ENCODE results near the gene ADAM12.

DNA sequence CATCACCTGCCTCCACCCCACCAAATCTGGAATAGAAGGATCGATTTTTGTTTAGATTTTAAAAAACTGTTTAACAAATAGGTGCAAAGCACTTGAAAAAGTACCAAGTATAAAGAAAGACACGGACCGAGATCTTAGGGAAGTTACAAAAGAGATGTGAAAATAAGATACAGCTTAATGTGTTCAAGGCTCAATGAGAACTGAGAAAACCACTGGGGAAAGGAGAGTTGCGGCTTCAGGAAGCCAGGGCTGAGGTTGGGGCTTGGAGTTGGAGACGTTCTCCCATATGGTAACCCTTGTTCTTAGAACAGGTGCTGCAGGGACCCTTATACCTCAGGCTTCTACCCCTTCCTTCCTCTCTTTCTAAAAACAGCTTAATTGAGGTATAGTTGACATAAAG is 351.8 kb downstream of the ADAM12 start:
- TF ChIP-seq, protein P1, sequence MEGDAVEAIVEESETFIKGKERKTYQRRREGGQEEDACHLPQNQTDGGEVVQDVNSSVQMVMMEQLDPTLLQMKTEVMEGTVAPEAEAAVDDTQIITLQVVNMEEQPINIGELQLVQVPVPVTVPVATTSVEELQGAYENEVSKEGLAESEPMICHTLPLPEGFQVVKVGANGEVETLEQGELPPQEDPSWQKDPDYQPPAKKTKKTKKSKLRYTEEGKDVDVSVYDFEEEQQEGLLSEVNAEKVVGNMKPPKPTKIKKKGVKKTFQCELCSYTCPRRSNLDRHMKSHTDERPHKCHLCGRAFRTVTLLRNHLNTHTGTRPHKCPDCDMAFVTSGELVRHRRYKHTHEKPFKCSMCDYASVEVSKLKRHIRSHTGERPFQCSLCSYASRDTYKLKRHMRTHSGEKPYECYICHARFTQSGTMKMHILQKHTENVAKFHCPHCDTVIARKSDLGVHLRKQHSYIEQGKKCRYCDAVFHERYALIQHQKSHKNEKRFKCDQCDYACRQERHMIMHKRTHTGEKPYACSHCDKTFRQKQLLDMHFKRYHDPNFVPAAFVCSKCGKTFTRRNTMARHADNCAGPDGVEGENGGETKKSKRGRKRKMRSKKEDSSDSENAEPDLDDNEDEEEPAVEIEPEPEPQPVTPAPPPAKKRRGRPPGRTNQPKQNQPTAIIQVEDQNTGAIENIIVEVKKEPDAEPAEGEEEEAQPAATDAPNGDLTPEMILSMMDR (IDR thresholded peaks at IDR 0.05; ENCODE audit: low read depth, low read length, missing input control), result no peak
- TF ChIP-seq, protein P2, sequence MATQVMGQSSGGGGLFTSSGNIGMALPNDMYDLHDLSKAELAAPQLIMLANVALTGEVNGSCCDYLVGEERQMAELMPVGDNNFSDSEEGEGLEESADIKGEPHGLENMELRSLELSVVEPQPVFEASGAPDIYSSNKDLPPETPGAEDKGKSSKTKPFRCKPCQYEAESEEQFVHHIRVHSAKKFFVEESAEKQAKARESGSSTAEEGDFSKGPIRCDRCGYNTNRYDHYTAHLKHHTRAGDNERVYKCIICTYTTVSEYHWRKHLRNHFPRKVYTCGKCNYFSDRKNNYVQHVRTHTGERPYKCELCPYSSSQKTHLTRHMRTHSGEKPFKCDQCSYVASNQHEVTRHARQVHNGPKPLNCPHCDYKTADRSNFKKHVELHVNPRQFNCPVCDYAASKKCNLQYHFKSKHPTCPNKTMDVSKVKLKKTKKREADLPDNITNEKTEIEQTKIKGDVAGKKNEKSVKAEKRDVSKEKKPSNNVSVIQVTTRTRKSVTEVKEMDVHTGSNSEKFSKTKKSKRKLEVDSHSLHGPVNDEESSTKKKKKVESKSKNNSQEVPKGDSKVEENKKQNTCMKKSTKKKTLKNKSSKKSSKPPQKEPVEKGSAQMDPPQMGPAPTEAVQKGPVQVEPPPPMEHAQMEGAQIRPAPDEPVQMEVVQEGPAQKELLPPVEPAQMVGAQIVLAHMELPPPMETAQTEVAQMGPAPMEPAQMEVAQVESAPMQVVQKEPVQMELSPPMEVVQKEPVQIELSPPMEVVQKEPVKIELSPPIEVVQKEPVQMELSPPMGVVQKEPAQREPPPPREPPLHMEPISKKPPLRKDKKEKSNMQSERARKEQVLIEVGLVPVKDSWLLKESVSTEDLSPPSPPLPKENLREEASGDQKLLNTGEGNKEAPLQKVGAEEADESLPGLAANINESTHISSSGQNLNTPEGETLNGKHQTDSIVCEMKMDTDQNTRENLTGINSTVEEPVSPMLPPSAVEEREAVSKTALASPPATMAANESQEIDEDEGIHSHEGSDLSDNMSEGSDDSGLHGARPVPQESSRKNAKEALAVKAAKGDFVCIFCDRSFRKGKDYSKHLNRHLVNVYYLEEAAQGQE (IDR thresholded peaks at IDR 0.05), result no peak
- TF ChIP-seq RAD21 (IDR thresholded peaks at IDR 0.05) (no peak), FOXA2 (IDR thresholded peaks at IDR 0.05) (no peak), TAF1 (conservative IDR thresholded peaks at IDR 0.05) (no peak), RXRA (IDR thresholded peaks at IDR 0.05) (no peak), YY1 (IDR thresholded peaks at IDR 0.05) (no peak), JUND (IDR thresholded peaks at IDR 0.05) (no peak), FOXA1 (IDR thresholded peaks at IDR 0.05) (no peak), EGR1 (IDR thresholded peaks at IDR 0.05; ENCODE audit: low read depth in 2 of 2) (no peak), NR2F2 (IDR thresholded peaks at IDR 0.05) (no peak)
- TF ChIP-seq, protein P3, sequence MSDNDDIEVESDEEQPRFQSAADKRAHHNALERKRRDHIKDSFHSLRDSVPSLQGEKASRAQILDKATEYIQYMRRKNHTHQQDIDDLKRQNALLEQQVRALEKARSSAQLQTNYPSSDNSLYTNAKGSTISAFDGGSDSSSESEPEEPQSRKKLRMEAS (IDR thresholded peaks at IDR 0.05), result no peak
- TF ChIP-seq, protein P4, sequence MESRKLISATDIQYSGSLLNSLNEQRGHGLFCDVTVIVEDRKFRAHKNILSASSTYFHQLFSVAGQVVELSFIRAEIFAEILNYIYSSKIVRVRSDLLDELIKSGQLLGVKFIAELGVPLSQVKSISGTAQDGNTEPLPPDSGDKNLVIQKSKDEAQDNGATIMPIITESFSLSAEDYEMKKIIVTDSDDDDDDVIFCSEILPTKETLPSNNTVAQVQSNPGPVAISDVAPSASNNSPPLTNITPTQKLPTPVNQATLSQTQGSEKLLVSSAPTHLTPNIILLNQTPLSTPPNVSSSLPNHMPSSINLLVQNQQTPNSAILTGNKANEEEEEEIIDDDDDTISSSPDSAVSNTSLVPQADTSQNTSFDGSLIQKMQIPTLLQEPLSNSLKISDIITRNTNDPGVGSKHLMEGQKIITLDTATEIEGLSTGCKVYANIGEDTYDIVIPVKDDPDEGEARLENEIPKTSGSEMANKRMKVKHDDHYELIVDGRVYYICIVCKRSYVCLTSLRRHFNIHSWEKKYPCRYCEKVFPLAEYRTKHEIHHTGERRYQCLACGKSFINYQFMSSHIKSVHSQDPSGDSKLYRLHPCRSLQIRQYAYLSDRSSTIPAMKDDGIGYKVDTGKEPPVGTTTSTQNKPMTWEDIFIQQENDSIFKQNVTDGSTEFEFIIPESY (IDR thresholded peaks at IDR 0.05), result no peak

Measured in liver (tissue), 3 donors.